ENCODE results near the gene RBM17. TPM values are rescaled to one million over a fixed set of nuclear protein-coding genes. Genes with fewer than 3 reads are reported as not detected.
"Not testable (repeated sequence)": the region's sequence is repeated elsewhere in the genome, so short reads cannot be mapped to it uniquely, and the experiment has no call there.

RBM17 gene
- total RNA-seq, 2 donors from 2014 or later, result 58.6 to 80.3 TPM

DNA sequence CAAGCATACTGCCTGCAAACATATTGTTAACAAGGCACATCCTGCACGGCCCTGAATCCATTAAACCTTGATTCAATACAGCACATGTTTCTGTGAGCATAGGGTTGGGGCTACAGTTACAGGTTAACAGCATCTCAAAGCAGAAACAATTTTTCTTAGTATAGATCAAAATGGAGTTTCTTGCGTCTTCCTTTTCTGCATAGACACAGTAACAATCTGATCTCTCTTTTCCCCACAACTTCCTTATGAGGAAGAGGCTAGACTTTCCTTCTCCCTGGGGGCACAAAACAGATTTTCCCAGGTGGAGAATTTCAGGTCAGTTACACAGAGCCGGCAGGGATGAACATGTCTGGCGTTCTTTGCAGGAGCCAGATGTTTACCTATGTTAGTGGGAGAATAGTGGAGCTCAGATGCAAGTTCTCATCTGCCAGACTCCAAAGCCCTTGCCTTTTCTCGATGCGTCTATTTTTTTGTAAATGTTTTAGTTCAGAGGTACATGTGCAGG lies 76.4 kb downstream of the RBM17 start:
- ATAC-seq (no peak), DNase-seq (no peak)
- intact Hi-C loops (cut with DNase I), result loop anchor here in 1 of 2 donors (2.0 kb wide), 1 partner anchor 36 kb away; no protein-coding TSS in a partner anchor

DNA sequence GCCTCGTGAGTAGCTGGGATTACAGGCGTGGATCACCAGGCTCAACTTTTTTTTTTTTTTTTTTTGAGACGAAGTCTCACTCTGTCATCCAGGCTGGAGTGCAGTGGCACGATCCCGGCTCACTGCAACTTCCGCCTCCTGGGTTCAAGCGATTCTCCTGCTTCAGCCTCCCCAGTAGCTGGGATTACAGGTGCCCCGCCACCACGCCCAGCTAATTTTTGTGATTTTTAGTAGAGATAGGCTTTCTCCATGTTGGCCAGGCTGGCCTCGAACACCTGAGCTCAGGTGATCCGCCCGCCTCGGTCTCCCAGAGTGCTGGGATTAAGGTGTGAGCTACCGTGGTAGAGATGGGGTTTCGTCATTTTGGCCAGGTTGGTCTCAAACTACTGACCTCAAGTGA lies 77.1 kb downstream of the RBM17 start:
- DNase-seq, ATAC-seq: not testable (repeated sequence)
- intact Hi-C loops (cut with DNase I), result loop anchor here in 1 of 2 donors (2.0 kb wide), 1 partner anchor 35 kb away; no protein-coding TSS in a partner anchor

Small RNAs within 50 kb of the gene (microRNA-seq; reads per million reads assigned to microRNA genes)
- 0 reads per million in 2 donors for gene MIR3155A
- gene MIR3155B, result 0 reads per million in 2 donors

Other genes with a start within 250 kb of the RBM17 start
- gene ANKRD16, start 199.1 kb upstream of the RBM17 start, total RNA-seq, result 1 to 10 TPM; 2.8 to 4.2 TPM
- 10 to 100 TPM; 67.4 to 85.1 TPM for gene FBH1, start 198.8 kb upstream of the RBM17 start, total RNA-seq
- 10 to 100 TPM; 10.9 to 15.7 TPM for gene IL15RA, start 111.5 kb upstream of the RBM17 start, total RNA-seq
- 1 to 10 TPM; 2.7 to 6.3 TPM for gene IL2RA, start 26.7 kb upstream of the RBM17 start, total RNA-seq
- gene PFKFB3, start 113.9 kb downstream of the RBM17 start, total RNA-seq, result 10 to 100 TPM; 30.7 to 56.1 TPM